Measurements from ENCODE around the gene ZNF141.
"Not testable (repeated sequence)": the region's sequence is repeated elsewhere in the genome, so short reads cannot be mapped to it uniquely, and the experiment has no call there.

ZNF141 gene

DNA sequence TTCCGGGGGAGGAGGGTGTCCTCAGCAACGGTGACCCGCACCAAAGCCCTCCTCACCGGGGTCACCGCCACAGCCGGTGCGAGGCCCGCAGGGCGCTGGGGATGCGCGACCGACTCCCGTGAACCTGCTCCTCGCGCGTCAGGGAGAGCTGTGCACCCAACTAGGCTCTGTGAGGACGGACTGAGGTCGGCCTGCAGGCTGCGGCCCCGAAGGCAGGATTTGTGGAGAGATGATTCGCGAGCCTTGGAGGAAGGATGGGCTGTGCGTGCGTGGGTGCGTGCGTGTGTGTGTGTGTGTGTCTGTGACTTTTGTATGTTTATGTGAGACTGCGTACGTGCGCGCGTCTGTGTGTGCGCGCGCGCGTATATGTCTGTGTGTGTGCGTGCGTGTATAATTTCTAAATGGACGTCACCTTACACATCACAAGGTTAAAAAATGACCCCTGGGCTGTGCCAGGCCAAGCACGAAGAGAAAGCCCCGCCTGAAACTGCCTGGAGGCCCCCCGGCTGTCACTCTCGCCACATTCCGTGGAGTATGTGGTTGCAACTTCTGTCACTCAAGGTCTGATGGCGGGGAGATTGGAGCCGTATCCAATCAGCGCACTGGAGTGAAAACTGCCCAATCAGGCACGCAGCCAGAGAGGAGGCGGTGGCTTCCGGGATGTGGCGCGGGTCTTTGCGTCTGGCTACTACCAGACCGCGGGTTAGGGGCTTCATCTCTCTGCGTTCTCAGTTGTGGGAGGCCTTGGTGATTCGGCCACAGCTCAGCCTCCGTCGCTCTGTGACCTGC lies at the start of gene ZNF141:
Gene ZNF141, plus strand, starts transcription at position 672 of the 789 bp plus-strand sequence. CDS start 170 bp downstream, outside the sequence.
- DNase-seq (ENCODE audit: low read depth): peak; percentile 98
- H3K4me3 ChIP-seq (ENCODE audit: low read length): peak within 1 kb of the TSS; percentile 92

DNA sequence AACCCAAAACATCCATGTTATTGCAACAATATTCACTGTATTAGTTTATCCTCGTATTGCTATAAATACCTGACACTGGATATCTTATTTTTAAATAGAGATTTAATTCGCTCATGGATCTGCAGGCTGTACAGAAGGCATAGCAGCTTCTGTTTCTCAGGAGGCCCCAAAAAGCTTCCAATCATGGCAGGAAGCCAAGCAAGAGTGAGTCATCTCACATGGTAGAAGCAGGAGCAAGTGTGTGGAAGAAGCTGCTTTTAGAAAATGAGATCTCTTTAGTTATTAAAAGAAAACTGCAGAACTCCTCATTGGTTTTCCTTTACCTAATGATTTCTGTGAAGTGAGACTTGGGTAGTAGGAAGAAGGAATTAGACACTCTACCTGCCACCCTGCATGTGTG lies 48.7 kb upstream of the ZNF141 start:
- DNase-seq (ENCODE audit: low read depth): no peak

More for the DNA sequence above, at the start of gene ZNF141:
- TF ChIP-seq CTCF (conservative IDR thresholded peaks at IDR 0.05; ENCODE audit: low read length): no peak

DNA sequence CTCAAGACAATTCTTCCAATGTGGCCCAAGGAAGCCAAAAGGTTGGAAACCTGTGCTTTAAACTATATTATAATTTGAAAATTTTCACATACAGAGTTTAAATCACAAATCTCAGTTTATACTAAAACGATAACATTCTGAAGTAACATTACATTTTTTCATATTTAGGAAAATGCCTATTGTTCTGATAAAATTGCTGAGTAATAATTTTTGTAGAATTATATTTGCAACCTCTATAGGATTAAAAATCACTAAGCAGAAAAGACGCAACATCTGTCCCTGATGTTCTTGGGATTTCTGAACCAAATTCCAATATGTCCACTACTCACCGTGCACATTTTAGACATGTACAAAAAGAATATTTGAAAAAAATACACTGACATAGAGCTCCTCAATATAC lies 42.9 kb upstream of the ZNF141 start:
- no peak for TF ChIP-seq CTCF (conservative IDR thresholded peaks at IDR 0.05; ENCODE audit: low read length)
- no peak for DNase-seq (ENCODE audit: low read depth)

More for the DNA sequence above, 48.7 kb upstream of the ZNF141 start:
- H3K4me3 ChIP-seq (ENCODE audit: low read length): no peak overlapping the region
- TF ChIP-seq CTCF (conservative IDR thresholded peaks at IDR 0.05; ENCODE audit: low read length): no peak

GRCh38 chr4:302381-302780 lies 35.2 kb upstream of the ZNF141 start:
- TF ChIP-seq CTCF (conservative IDR thresholded peaks at IDR 0.05; ENCODE audit: low read length): no peak
- no peak for DNase-seq (ENCODE audit: low read depth)
- no peak overlapping the region for H3K4me3 ChIP-seq (ENCODE audit: low read length)

More for the DNA sequence above, 42.9 kb upstream of the ZNF141 start:
- H3K4me3 ChIP-seq (ENCODE audit: low read length): no peak overlapping the region

DNA sequence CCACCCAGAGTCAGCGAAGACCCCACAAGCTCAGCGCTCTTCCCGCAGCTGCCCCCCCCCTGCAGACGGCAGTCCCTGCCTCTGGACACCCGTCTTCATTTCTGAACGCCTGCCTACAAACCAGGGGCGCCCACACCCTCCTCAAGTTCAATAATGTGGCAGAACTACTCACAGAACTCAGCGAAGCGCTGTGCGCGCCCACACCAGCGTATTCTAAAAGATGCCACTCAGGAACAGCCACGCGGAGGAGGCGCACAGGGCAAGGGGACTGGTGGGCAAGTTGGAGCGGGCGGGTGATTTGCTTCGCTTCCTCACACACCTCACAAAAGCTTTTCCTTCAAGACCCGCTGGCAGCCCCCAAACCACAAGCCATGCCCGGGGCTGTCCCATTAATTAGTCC lies 33.1 kb upstream of the ZNF141 start:
- not testable (repeated sequence) for DNase-seq (ENCODE audit: low read depth)
- H3K4me3 ChIP-seq (ENCODE audit: low read length): peak overlapping the region; percentile 45

- DNase-seq (ENCODE audit: low read depth): peak; percentile 15
- no peak for TF ChIP-seq CTCF (conservative IDR thresholded peaks at IDR 0.05; ENCODE audit: low read length)
Measured at GRCh38 chr4:304969-305680, 32.5 kb upstream of the ZNF141 start, which contains the start of gene ZNF732. ZNF732 (minus strand) TSS chr4:305474; CDS start chr4:305310, 164 bp downstream.

DNA sequence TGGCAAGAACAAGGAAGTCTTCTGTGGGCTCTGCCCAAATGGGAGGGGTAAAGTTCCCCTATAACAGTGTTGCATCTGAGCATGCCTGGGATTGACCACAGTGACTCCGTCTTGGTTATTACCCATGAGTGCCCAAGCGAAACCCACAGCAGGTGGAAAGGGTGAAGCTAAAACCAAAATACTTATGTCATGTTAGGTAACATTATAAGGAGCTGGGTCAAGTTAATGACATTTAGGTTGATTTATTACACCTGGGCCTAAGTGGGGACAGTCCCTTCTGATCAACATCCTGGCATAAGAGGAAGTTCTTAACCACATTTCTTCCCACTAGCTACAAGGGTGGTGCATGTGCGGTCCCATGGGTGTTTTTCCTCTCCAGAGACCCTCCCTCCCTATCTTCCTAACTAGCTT lies 31.1 kb upstream of the ZNF141 start:
- no peak for TF ChIP-seq CTCF (conservative IDR thresholded peaks at IDR 0.05; ENCODE audit: low read length)
- H3K4me3 ChIP-seq (ENCODE audit: low read length): no peak overlapping the region
- no peak for DNase-seq (ENCODE audit: low read depth)

More at GRCh38 chr4:304969-305680, 32.5 kb upstream of the ZNF141 start, which contains the start of gene ZNF732:
- peak within 1 kb of the TSS; percentile 45 for H3K4me3 ChIP-seq (ENCODE audit: low read length)
